NCI-H146 treated with DMSO at 0.1 percent for 48 hours (cell line): Measurements from ENCODE around the gene RARRES1.

Experiments used
- DNase-seq: peaks from one replicate; lab custom pipeline; 2025; ENCODE audit not compliant: unreplicated experiment; lab: John Stamatoyannopoulos, UW

The RARRES1 gene

GRCh38 chr3:158735296-158736033 is 3.2 kb upstream of the RARRES1 start:
- DNase-seq, result no peak

- no peak for DNase-seq
These were observed 1.4 kb upstream of the RARRES1 start for GRCh38 chr3:158733656-158734055.

- DNase-seq, result no peak
These were observed 571 bp upstream of the RARRES1 start for GRCh38 chr3:158732856-158733200.

GRCh38 chr3:158731486-158731885 is 771 bp downstream of the RARRES1 start:
- no peak for DNase-seq

GRCh38 chr3:158728851-158729250 is 3.4 kb downstream of the RARRES1 start:
- DNase-seq, result no peak

GRCh38 chr3:158728061-158728377 is 4.2 kb downstream of the RARRES1 start:
- no peak for DNase-seq

GRCh38 chr3:158727206-158728060 is 4.8 kb downstream of the RARRES1 start:
- DNase-seq, result peak; percentile 70

- DNase-seq, result no peak
These were observed 6.8 kb downstream of the RARRES1 start for GRCh38 chr3:158725348-158726011.

- no peak for DNase-seq
These were observed 8.3 kb downstream of the RARRES1 start for GRCh38 chr3:158723991-158724390.

- no peak for DNase-seq
These were observed 10.1 kb downstream of the RARRES1 start for GRCh38 chr3:158722108-158722507.

GRCh38 chr3:158718490-158719170 is 13.6 kb downstream of the RARRES1 start:
- DNase-seq, result no peak

GRCh38 chr3:158717576-158717975 is 14.7 kb downstream of the RARRES1 start:
- DNase-seq, result no peak

- no peak for DNase-seq
These were observed 19.2 kb downstream of the RARRES1 start for GRCh38 chr3:158713094-158713499.

- DNase-seq, result no peak
These were observed 19.8 kb downstream of the RARRES1 start for GRCh38 chr3:158712443-158712842.

GRCh38 chr3:158711886-158712285 is 20.4 kb downstream of the RARRES1 start:
- DNase-seq, result no peak

- DNase-seq, result no peak
These were observed 21.7 kb downstream of the RARRES1 start for GRCh38 chr3:158710601-158711000.

- no peak for DNase-seq
These were observed 22.6 kb downstream of the RARRES1 start for GRCh38 chr3:158709666-158710083.

GRCh38 chr3:158703566-158703965 is 28.7 kb downstream of the RARRES1 start:
- DNase-seq, result no peak

GRCh38 chr3:158702815-158703481 is 29.3 kb downstream of the RARRES1 start:
- DNase-seq, result no peak

- no peak for DNase-seq
These were observed 30.7 kb downstream of the RARRES1 start for GRCh38 chr3:158701420-158702065.
